Lower leg skin (tissue), 4 donors: ENCODE data around the gene SLC39A12. TPM values are rescaled to one million over a fixed set of nuclear protein-coding genes. Genes with fewer than 3 reads are reported as not detected.

Source experiments
- DNase-seq, 2 donors: peaks; one replicate each; pipeline ENCODE4 v3.0.0-alpha.2; 2019; ENCODE audit warnings: low spot score in 2 of 2
- H3K4me3 ChIP-seq: fragments of 200-600 bp; sonication (generic); 2 replicates; pipeline ENCODE4 v1.5.1; 2017; ENCODE audit warnings: mild to moderate bottlenecking, low read depth; ENCODE audit not compliant: poor library complexity, severe bottlenecking
- CTCF ChIP-seq, 3 donors: fragments of 450-650 bp; IDR thresholded peaks; one replicate each; pipeline ENCODE4 v1.5.1; 2016; ENCODE audit warnings: antibody characterized with exemption in 3 of 3, mild to moderate bottlenecking in 3 of 3, moderate library complexity in 2 of 3
- POLR2A ChIP-seq, 2 donors: fragments of 450-650 bp; IDR thresholded peaks; one replicate each; pipeline ENCODE4 v1.6.1; 2016 to 2017; ENCODE audit warnings: antibody characterized with exemption in 2 of 2, mild to moderate bottlenecking in 1 of 2, moderate library complexity in 1 of 2
- WGBS, 2 donors: methylation state at CpG; one replicate each; pipeline ENCODE4 v1.1.5; 2018; 5-methylcytosine and 5-hydroxymethylcytosine counted together
- intact Hi-C: fragments of 100-400 bp; cut with DNase I; formaldehyde crosslinking; loops from one replicate; pipeline ENCODE4 v1.15.0; 2023; ENCODE audit warnings: low total_unique reads
- total RNA-seq, 4 donors: library from RNA; depleted of rRNA; stranded (reverse); fragments of >200 nt; gene quantifications; one replicate each; pipeline ENCODE4 v1.1.0, GENCODE V29; 2016

SLC39A12 gene
- total RNA-seq, 4 donors from 2014 or later, result not detected

- 91% methylated on average over 7 of the region's 7 CpGs for WGBS, 2 donors
- H3K4me3 ChIP-seq, result no peak overlapping the region
- DNase-seq, result no peak
- TF ChIP-seq CTCF (IDR thresholded peaks at IDR 0.05) (no peak), POLR2A (IDR thresholded peaks at IDR 0.05) (no peak)
- intact Hi-C loops, result no loop called here
These were observed 6.3 kb downstream of the SLC39A12 start for GRCh38 chr10:17958049-17958448.

- H3K4me3 ChIP-seq, result no peak overlapping the region
- intact Hi-C loops, result no loop called here
- no peak for TF ChIP-seq CTCF (IDR thresholded peaks at IDR 0.05)
- DNase-seq, result no peak
- WGBS, 2 donors, result 75 to 82% methylated on average over 2 of the region's 2 CpGs
These were observed 8.2 kb downstream of the SLC39A12 start for GRCh38 chr10:17959870-17960269.

GRCh38 chr10:17961551-17962422 is 10.1 kb downstream of the SLC39A12 start:
- WGBS, 2 donors, result 58 to 63% methylated on average over 4 of the region's 4 CpGs
- DNase-seq, result no peak
- TF ChIP-seq POLR2A (IDR thresholded peaks at IDR 0.05), result no peak
- TF ChIP-seq CTCF (IDR thresholded peaks at IDR 0.05), result no peak
- no peak overlapping the region for H3K4me3 ChIP-seq
- intact Hi-C loops, result no loop called here

- 85 to 94% methylated on average over 3 of the region's 3 CpGs for WGBS, 2 donors
- H3K4me3 ChIP-seq, result no peak overlapping the region
These were observed 11.7 kb downstream of the SLC39A12 start for GRCh38 chr10:17963431-17963830.

GRCh38 chr10:17965649-17966235 is 14.0 kb downstream of the SLC39A12 start:
- intact Hi-C loops, result no loop called here
- WGBS, 2 donors, result 47 to 49% methylated on average over 8 of the region's 8 CpGs
- DNase-seq, result no peak
- H3K4me3 ChIP-seq, result no peak overlapping the region
- TF ChIP-seq POLR2A (IDR thresholded peaks at IDR 0.05), result no peak

More at GRCh38 chr10:17963431-17963830, 11.7 kb downstream of the SLC39A12 start:
- intact Hi-C loops, result no loop called here
- TF ChIP-seq POLR2A (IDR thresholded peaks at IDR 0.05) (no peak), CTCF (IDR thresholded peaks at IDR 0.05) (no peak)
- DNase-seq, result no peak

GRCh38 chr10:17974505-17974904 is 22.8 kb downstream of the SLC39A12 start:
- WGBS, 2 donors, result 86 to 91% methylated on average over 3 of the region's 3 CpGs
- intact Hi-C loops, result no loop called here
- no peak overlapping the region for H3K4me3 ChIP-seq
- TF ChIP-seq CTCF (IDR thresholded peaks at IDR 0.05), result no peak
- TF ChIP-seq POLR2A (IDR thresholded peaks at IDR 0.05), result no peak
- no peak for DNase-seq
